ENCODE results near the gene PRDX6. TPM values are rescaled to one million over a fixed set of nuclear protein-coding genes. Genes with fewer than 3 reads are reported as not detected.
"Not testable (repeated sequence)": the region's sequence is repeated elsewhere in the genome, so short reads cannot be mapped to it uniquely, and the experiment has no call there.

The PRDX6 gene
- total RNA-seq, 1 experiment from 2014 or later = 282 TPM

GRCh38 chr1:173447224-173447623, 29.9 kb upstream of the PRDX6 start:
- Histone ChIP-seq H3K36me3 (no peaks in the 10 kb centered on the region), H3K27me3 (replicated peaks) (no peaks in the 10 kb centered on the region), H3K4me3 (no peak overlapping the region), H3K9me3 (replicated peaks) (no peaks in the 10 kb centered on the region), H3K27ac (no peak overlapping the region), H3K4me1 (replicated peaks) (0 out of 2 replicates have a peak, but pooled peaks cover 6% of the 10 kb centered on the region)
- no peak for DNase-seq (ENCODE audit: low read depth in 1 of 2, low spot score in 2 of 2)

- no peaks in the 10 kb centered on the region for H3K9me3 ChIP-seq (replicated peaks)
- peaks cover 14% of the 10 kb centered on the region for H3K4me1 ChIP-seq (replicated peaks)
- no peaks in the 10 kb centered on the region for H3K27me3 ChIP-seq (replicated peaks)
- no peak overlapping the region for H3K27ac ChIP-seq
- no peaks in the 10 kb centered on the region for H3K36me3 ChIP-seq
- no peak overlapping the region for H3K4me3 ChIP-seq
- DNase-seq (ENCODE audit: low read depth in 1 of 2, low spot score in 2 of 2) = no peak
Measured at GRCh38 chr1:173448945-173449344, 28.2 kb upstream of the PRDX6 start.

GRCh38 chr1:173451981-173452380, 25.2 kb upstream of the PRDX6 start:
- H3K36me3 ChIP-seq = no peaks in the 10 kb centered on the region
- no peak overlapping the region for H3K27ac ChIP-seq
- no peaks in the 10 kb centered on the region for H3K9me3 ChIP-seq (replicated peaks)
- no peak overlapping the region for H3K4me3 ChIP-seq
- no peak for DNase-seq (ENCODE audit: low read depth in 1 of 2, low spot score in 2 of 2)
- H3K27me3 ChIP-seq (replicated peaks) = no peaks in the 10 kb centered on the region
- H3K4me1 ChIP-seq (replicated peaks) = peaks cover 24% of the 10 kb centered on the region

- H3K4me3 ChIP-seq = no peak overlapping the region
- no peaks in the 10 kb centered on the region for H3K36me3 ChIP-seq
- H3K4me1 ChIP-seq (replicated peaks) = peaks cover 24% of the 10 kb centered on the region
- peak overlapping the region; percentile 79 for H3K27ac ChIP-seq
- H3K9me3 ChIP-seq (replicated peaks) = no peaks in the 10 kb centered on the region
- no peaks in the 10 kb centered on the region for H3K27me3 ChIP-seq (replicated peaks)
- peak in 1 of 2 experiments; percentile 69 for DNase-seq (ENCODE audit: low read depth in 1 of 2, low spot score in 2 of 2)
Measured at GRCh38 chr1:173453982-173454381, 23.2 kb upstream of the PRDX6 start.

- no peak overlapping the region for H3K4me3 ChIP-seq
- no peaks in the 10 kb centered on the region for H3K9me3 ChIP-seq (replicated peaks)
- no peak overlapping the region for H3K27ac ChIP-seq
- H3K36me3 ChIP-seq = peaks cover 3% of the 10 kb centered on the region; the same call in 1 of the 2 replicates
- H3K4me1 ChIP-seq (replicated peaks) = peaks cover 18% of the 10 kb centered on the region
- no peaks in the 10 kb centered on the region for H3K27me3 ChIP-seq (replicated peaks)
- DNase-seq (ENCODE audit: low read depth in 1 of 2, low spot score in 2 of 2) = no peak
Measured at GRCh38 chr1:173454966-173455524, 22.1 kb upstream of the PRDX6 start.

GRCh38 chr1:173459885-173460284, 17.2 kb upstream of the PRDX6 start:
- H3K36me3 ChIP-seq = peaks cover 15% of the 10 kb centered on the region
- peaks cover under 1% of the 10 kb centered on the region for H3K4me1 ChIP-seq (replicated peaks)
- no peaks in the 10 kb centered on the region for H3K27me3 ChIP-seq (replicated peaks)
- H3K27ac ChIP-seq = no peak overlapping the region
- H3K4me3 ChIP-seq = no peak overlapping the region
- no peaks in the 10 kb centered on the region; the same call in 1 of the 2 replicates for H3K9me3 ChIP-seq (replicated peaks)
- no peak for DNase-seq (ENCODE audit: low read depth in 1 of 2, low spot score in 2 of 2)

- not testable (repeated sequence) for DNase-seq (ENCODE audit: low read depth in 1 of 2, low spot score in 2 of 2); H3K9me3 ChIP-seq (replicated peaks); H3K27me3 ChIP-seq (replicated peaks); H3K27ac ChIP-seq; H3K4me1 ChIP-seq (replicated peaks); H3K4me3 ChIP-seq
- H3K36me3 ChIP-seq = peaks cover 15% of the 10 kb centered on the region
Measured at GRCh38 chr1:173462666-173463065, 14.5 kb upstream of the PRDX6 start.

GRCh38 chr1:173464185-173464584, 12.9 kb upstream of the PRDX6 start:
- peaks cover 15% of the 10 kb centered on the region for H3K36me3 ChIP-seq
- not testable (repeated sequence) for H3K4me3 ChIP-seq; DNase-seq (ENCODE audit: low read depth in 1 of 2, low spot score in 2 of 2); H3K4me1 ChIP-seq (replicated peaks); H3K27ac ChIP-seq; H3K27me3 ChIP-seq (replicated peaks); H3K9me3 ChIP-seq (replicated peaks)

- peaks cover 6% of the 10 kb centered on the region for H3K9me3 ChIP-seq (replicated peaks)
Measured at GRCh38 chr1:173467426-173467825, 9.7 kb upstream of the PRDX6 start.

GRCh38 chr1:173469656-173470055, 7.5 kb upstream of the PRDX6 start:
- Histone ChIP-seq H3K9me3 (replicated peaks) (peaks cover 6% of the 10 kb centered on the region), H3K27me3 (replicated peaks) (no peaks in the 10 kb centered on the region), H3K4me3 (no peak overlapping the region), H3K36me3 (peaks cover 9% of the 10 kb centered on the region; the same call in 1 of the 2 replicates), H3K4me1 (replicated peaks) (peaks cover 16% of the 10 kb centered on the region), H3K27ac (no peak overlapping the region)
- DNase-seq (ENCODE audit: low read depth in 1 of 2, low spot score in 2 of 2) = no peak

More at GRCh38 chr1:173467426-173467825, 9.7 kb upstream of the PRDX6 start:
- H3K27me3 ChIP-seq (replicated peaks) = no peaks in the 10 kb centered on the region
- no peak for DNase-seq (ENCODE audit: low read depth in 1 of 2, low spot score in 2 of 2)
- H3K27ac ChIP-seq = no peak overlapping the region
- H3K36me3 ChIP-seq = peaks cover 9% of the 10 kb centered on the region; the same call in 1 of the 2 replicates
- no peak overlapping the region for H3K4me3 ChIP-seq
- H3K4me1 ChIP-seq (replicated peaks) = no peaks in the 10 kb centered on the region

- Histone ChIP-seq H3K27ac (no peak overlapping the region), H3K27me3 (replicated peaks) (no peaks in the 10 kb centered on the region), H3K4me1 (replicated peaks) (peaks cover 19% of the 10 kb centered on the region), H3K4me3 (no peak overlapping the region), H3K9me3 (replicated peaks) (peaks cover 6% of the 10 kb centered on the region), H3K36me3 (peaks cover 9% of the 10 kb centered on the region; the same call in 1 of the 2 replicates)
- no peak for DNase-seq (ENCODE audit: low read depth in 1 of 2, low spot score in 2 of 2)
Measured at GRCh38 chr1:173470608-173471007, 6.5 kb upstream of the PRDX6 start.

GRCh38 chr1:173473599-173474011, 3.5 kb upstream of the PRDX6 start:
- DNase-seq (ENCODE audit: low read depth in 1 of 2, low spot score in 2 of 2) = peak; percentile 48 to 67
- Histone ChIP-seq H3K27me3 (replicated peaks) (no peaks in the 10 kb centered on the region), H3K36me3 (peaks cover 17% of the 10 kb centered on the region), H3K9me3 (replicated peaks) (peaks cover 6% of the 10 kb centered on the region), H3K4me3 (no peak overlapping the region), H3K4me1 (replicated peaks) (peaks cover 35% of the 10 kb centered on the region), H3K27ac (peak overlapping the region; percentile 72)

GRCh38 chr1:173474097-173474779, 2.9 kb upstream of the PRDX6 start:
- Histone ChIP-seq H3K27ac (peak overlapping the region; percentile 72), H3K36me3 (peaks cover 23% of the 10 kb centered on the region), H3K27me3 (replicated peaks) (no peaks in the 10 kb centered on the region), H3K9me3 (replicated peaks) (peaks cover 6% of the 10 kb centered on the region), H3K4me1 (replicated peaks) (peaks cover 41% of the 10 kb centered on the region), H3K4me3 (no peak overlapping the region)
- no peak for DNase-seq (ENCODE audit: low read depth in 1 of 2, low spot score in 2 of 2)

GRCh38 chr1:173474780-173475421, 2.2 kb upstream of the PRDX6 start:
- Histone ChIP-seq H3K4me1 (replicated peaks) (peaks cover 46% of the 10 kb centered on the region), H3K27ac (0 out of 2 replicates have a peak overlapping the region, but pooled peaks have one; percentile 16), H3K36me3 (peaks cover 30% of the 10 kb centered on the region)
- not testable (repeated sequence) for DNase-seq (ENCODE audit: low read depth in 1 of 2, low spot score in 2 of 2); H3K4me3 ChIP-seq; H3K9me3 ChIP-seq (replicated peaks); H3K27me3 ChIP-seq (replicated peaks)
